ENCODE measurements around the gene TMEM272.

TMEM272 gene

DNA sequence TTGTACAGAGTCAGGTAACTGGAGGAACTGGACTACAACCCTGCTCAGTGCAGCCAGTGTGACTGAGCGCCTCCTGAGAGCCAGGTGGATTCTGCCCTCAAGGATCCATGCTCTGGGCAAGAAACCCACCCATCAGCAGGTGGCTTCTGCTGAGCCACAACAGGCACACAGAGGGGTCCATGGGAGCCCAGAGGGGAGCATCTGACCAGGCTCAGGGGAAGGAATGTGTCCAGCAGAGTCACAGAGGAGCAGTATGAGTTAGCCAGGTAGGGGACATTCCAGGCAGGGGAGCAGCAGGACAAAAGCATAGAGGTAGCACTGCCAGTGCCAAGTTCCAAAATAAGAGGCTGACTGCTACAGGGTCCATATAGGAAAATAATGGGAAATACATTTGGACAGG is 60.9 kb downstream of the TMEM272 start:
- TF ChIP-seq, protein P1, sequence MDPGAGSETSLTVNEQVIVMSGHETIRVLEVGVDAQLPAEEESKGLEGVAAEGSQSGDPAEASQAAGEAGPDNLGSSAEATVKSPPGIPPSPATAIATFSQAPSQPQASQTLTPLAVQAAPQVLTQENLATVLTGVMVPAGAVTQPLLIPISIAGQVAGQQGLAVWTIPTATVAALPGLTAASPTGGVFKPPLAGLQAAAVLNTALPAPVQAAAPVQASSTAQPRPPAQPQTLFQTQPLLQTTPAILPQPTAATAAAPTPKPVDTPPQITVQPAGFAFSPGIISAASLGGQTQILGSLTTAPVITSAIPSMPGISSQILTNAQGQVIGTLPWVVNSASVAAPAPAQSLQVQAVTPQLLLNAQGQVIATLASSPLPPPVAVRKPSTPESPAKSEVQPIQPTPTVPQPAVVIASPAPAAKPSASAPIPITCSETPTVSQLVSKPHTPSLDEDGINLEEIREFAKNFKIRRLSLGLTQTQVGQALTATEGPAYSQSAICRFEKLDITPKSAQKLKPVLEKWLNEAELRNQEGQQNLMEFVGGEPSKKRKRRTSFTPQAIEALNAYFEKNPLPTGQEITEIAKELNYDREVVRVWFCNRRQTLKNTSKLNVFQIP (CRISPR knock-in tag; IDR thresholded peaks at IDR 0.05; ENCODE audit: borderline replicate concordance, low read depth), result no peak
- no peak for TF ChIP-seq ZFP3 (CRISPR knock-in tag; IDR thresholded peaks at IDR 0.05)
- no peak for TF ChIP-seq ZNF565 (CRISPR knock-in tag; conservative IDR thresholded peaks at IDR 0.05; ENCODE audit: low read depth)
- TF ChIP-seq TOX (CRISPR knock-in tag; IDR thresholded peaks at IDR 0.05; ENCODE audit: borderline replicate concordance), result no peak
- no peak for TF ChIP-seq PPARA (CRISPR knock-in tag; IDR thresholded peaks at IDR 0.05; ENCODE audit: borderline replicate concordance)
- TF ChIP-seq, protein P2, sequence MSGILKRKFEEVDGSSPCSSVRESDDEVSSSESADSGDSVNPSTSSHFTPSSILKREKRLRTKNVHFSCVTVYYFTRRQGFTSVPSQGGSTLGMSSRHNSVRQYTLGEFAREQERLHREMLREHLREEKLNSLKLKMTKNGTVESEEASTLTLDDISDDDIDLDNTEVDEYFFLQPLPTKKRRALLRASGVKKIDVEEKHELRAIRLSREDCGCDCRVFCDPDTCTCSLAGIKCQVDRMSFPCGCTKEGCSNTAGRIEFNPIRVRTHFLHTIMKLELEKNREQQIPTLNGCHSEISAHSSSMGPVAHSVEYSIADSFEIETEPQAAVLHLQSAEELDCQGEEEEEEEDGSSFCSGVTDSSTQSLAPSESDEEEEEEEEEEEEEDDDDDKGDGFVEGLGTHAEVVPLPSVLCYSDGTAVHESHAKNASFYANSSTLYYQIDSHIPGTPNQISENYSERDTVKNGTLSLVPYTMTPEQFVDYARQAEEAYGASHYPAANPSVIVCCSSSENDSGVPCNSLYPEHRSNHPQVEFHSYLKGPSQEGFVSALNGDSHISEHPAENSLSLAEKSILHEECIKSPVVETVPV (CRISPR knock-in tag; IDR thresholded peaks at IDR 0.05), result no peak
- TF ChIP-seq, protein P3, sequence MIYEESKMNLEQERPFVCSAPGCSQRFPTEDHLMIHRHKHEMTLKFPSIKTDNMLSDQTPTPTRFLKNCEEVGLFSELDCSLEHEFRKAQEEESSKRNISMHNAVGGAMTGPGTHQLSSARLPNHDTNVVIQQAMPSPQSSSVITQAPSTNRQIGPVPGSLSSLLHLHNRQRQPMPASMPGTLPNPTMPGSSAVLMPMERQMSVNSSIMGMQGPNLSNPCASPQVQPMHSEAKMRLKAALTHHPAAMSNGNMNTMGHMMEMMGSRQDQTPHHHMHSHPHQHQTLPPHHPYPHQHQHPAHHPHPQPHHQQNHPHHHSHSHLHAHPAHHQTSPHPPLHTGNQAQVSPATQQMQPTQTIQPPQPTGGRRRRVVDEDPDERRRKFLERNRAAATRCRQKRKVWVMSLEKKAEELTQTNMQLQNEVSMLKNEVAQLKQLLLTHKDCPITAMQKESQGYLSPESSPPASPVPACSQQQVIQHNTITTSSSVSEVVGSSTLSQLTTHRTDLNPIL (CRISPR knock-in tag; IDR thresholded peaks at IDR 0.05; ENCODE audit: low read depth), result no peak
- ATAC-seq, result no peak

DNA sequence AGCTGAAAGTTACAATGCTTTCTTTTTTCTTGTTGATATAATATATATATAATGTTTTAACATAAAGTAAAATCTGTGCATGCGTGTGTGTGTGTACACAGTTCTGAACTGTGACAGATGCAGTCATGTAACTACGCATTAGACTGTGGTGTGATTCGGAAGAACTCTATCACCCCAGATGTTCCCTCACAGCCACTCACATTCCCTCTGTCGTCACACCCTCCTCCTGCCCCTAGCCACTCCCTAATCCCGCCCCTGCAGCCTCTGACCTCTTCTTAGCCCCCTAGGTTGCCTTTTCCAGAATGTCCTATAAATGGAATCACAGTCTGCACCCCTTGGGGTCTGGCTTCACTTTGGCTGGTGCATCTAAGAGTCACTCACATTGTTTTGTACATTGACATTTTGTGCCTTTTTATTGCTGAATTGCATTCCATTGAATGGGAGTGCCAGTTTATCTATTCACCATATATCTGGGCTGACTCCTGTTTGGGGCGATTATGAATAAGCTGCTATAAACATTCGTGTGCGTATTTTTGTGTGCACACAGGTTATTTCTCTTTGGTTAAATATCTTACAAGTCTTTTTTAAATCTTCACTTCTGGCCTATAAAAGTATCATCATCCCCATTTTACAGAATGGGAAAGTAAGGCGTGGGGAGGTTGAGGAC is 61.4 kb downstream of the TMEM272 start:
- no peak for ATAC-seq
- TF ChIP-seq, protein P2 (CRISPR knock-in tag; IDR thresholded peaks at IDR 0.05), result no peak
- no peak for TF ChIP-seq GLIS3 (CRISPR knock-in tag; IDR thresholded peaks at IDR 0.05)
- TF ChIP-seq ZNF565 (CRISPR knock-in tag; conservative IDR thresholded peaks at IDR 0.05; ENCODE audit: low read depth), result no peak
- no peak for TF ChIP-seq ZNF8 (CRISPR knock-in tag; IDR thresholded peaks at IDR 0.05)
- TF ChIP-seq CSDC2 (CRISPR knock-in tag; IDR thresholded peaks at IDR 0.05), result no peak
- TF ChIP-seq ISL1 (CRISPR knock-in tag; IDR thresholded peaks at IDR 0.05), result no peak
- TF ChIP-seq SNAI2 (CRISPR knock-in tag; IDR thresholded peaks at IDR 0.05), result no peak
- TF ChIP-seq, protein P1 (CRISPR knock-in tag; IDR thresholded peaks at IDR 0.05; ENCODE audit: borderline replicate concordance, low read depth), result no peak
- no peak for TF ChIP-seq ZFP30 (CRISPR knock-in tag; IDR thresholded peaks at IDR 0.05)
- TF ChIP-seq ZFP3 (CRISPR knock-in tag; IDR thresholded peaks at IDR 0.05), result no peak
- TF ChIP-seq TCF4 (CRISPR knock-in tag; IDR thresholded peaks at IDR 0.05; ENCODE audit: borderline replicate concordance), result no peak
- TF ChIP-seq, protein P4, sequence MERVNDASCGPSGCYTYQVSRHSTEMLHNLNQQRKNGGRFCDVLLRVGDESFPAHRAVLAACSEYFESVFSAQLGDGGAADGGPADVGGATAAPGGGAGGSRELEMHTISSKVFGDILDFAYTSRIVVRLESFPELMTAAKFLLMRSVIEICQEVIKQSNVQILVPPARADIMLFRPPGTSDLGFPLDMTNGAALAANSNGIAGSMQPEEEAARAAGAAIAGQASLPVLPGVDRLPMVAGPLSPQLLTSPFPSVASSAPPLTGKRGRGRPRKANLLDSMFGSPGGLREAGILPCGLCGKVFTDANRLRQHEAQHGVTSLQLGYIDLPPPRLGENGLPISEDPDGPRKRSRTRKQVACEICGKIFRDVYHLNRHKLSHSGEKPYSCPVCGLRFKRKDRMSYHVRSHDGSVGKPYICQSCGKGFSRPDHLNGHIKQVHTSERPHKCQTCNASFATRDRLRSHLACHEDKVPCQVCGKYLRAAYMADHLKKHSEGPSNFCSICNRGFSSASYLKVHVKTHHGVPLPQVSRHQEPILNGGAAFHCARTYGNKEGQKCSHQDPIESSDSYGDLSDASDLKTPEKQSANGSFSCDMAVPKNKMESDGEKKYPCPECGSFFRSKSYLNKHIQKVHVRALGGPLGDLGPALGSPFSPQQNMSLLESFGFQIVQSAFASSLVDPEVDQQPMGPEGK (CRISPR knock-in tag; IDR thresholded peaks at IDR 0.05; ENCODE audit: borderline replicate concordance), result no peak
- TF ChIP-seq TOX (CRISPR knock-in tag; IDR thresholded peaks at IDR 0.05; ENCODE audit: borderline replicate concordance), result no peak
- TF ChIP-seq PPARA (CRISPR knock-in tag; IDR thresholded peaks at IDR 0.05; ENCODE audit: borderline replicate concordance), result no peak
- TF ChIP-seq, protein P5, sequence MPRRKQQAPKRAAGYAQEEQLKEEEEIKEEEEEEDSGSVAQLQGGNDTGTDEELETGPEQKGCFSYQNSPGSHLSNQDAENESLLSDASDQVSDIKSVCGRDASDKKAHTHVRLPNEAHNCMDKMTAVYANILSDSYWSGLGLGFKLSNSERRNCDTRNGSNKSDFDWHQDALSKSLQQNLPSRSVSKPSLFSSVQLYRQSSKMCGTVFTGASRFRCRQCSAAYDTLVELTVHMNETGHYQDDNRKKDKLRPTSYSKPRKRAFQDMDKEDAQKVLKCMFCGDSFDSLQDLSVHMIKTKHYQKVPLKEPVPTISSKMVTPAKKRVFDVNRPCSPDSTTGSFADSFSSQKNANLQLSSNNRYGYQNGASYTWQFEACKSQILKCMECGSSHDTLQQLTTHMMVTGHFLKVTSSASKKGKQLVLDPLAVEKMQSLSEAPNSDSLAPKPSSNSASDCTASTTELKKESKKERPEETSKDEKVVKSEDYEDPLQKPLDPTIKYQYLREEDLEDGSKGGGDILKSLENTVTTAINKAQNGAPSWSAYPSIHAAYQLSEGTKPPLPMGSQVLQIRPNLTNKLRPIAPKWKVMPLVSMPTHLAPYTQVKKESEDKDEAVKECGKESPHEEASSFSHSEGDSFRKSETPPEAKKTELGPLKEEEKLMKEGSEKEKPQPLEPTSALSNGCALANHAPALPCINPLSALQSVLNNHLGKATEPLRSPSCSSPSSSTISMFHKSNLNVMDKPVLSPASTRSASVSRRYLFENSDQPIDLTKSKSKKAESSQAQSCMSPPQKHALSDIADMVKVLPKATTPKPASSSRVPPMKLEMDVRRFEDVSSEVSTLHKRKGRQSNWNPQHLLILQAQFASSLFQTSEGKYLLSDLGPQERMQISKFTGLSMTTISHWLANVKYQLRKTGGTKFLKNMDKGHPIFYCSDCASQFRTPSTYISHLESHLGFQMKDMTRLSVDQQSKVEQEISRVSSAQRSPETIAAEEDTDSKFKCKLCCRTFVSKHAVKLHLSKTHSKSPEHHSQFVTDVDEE (CRISPR knock-in tag; IDR thresholded peaks at IDR 0.05), result no peak
- no peak for TF ChIP-seq RARB (CRISPR knock-in tag; IDR thresholded peaks at IDR 0.05)
- TF ChIP-seq OSR1 (CRISPR knock-in tag; IDR thresholded peaks at IDR 0.05), result no peak
- TF ChIP-seq, protein P3 (CRISPR knock-in tag; IDR thresholded peaks at IDR 0.05; ENCODE audit: low read depth), result no peak
- TF ChIP-seq ESRRG (CRISPR knock-in tag; IDR thresholded peaks at IDR 0.05), result no peak
